SK-N-SH (cell line): Measurements from ENCODE around the gene ACOX2. TPM values are rescaled to one million over a fixed set of nuclear protein-coding genes. Genes with fewer than 3 reads are reported as not detected.

Experiments
- CTCF ChIA-PET: fragments of 300-600, 350-600 bp; formaldehyde crosslinking; extraction: SDS; loops from one replicate; lab custom pipeline; 2021; lab: Yijun Ruan, JAX
- POLR2A ChIA-PET: fragments of 350-600 bp; sonication (Branson Sonifier 250); formaldehyde crosslinking; extraction: SDS; loops from one replicate; lab custom pipeline; 2020; ENCODE audit warnings: antibody characterized with exemption, inconsistent platforms; lab: Yijun Ruan, JAX
- DNase-seq: peaks from one replicate; pipeline ENCODE4 v3.0.0; 2012
- H2AFZ ChIP-seq: fragments of 200-600 bp; sonication (generic); 2 replicates; pipeline ENCODE4 v1.8.1; 2016; ENCODE audit warnings: antibody characterized with exemption, mild to moderate bottlenecking, low read depth
- H3F3A ChIP-seq: fragments of 200-600 bp; sonication (generic); replicated peaks from 2 replicates; pipeline ENCODE3; 2016; ENCODE audit warnings: antibody characterized with exemption, mild to moderate bottlenecking; ENCODE audit not compliant: insufficient read depth
- H3K27ac ChIP-seq, 2 experiments: fragments of 200-500 bp in 1 of 2; fragments of 200-600 bp in 1 of 2; sonication (Bioruptor generic) in 1 of 2; sonication (generic), shearing (Covaris generic) in 1 of 2; 2 replicates each; pipeline versions ENCODE4 v1.5.1 to v1.6.1; 2014 to 2016; ENCODE audit warnings: low read depth in 2 of 2, inconsistent platforms in 1 of 2, low read length in 1 of 2, mild to moderate bottlenecking in 1 of 2, mixed read lengths in 1 of 2
- H3K27me3 ChIP-seq: fragments of 200-600 bp; sonication (generic), shearing (Covaris generic); 2 replicates; pipeline ENCODE4 v1.6.1; 2016; ENCODE audit warnings: mixed run types; ENCODE audit not compliant: insufficient read depth
- H3K36me3 ChIP-seq, 2 experiments: fragments of 200-500 bp in 1 of 2; fragments of 200-600 bp in 1 of 2; sonication (Bioruptor generic) in 1 of 2; sonication (generic) in 1 of 2; replicated peaks in 1 of 2; 2 replicates each; pipeline versions ENCODE3 to v1.5.1; 2014 to 2016; ENCODE audit warnings: low read length in 1 of 2, mild to moderate bottlenecking in 1 of 2; ENCODE audit not compliant: insufficient read depth in 2 of 2, control insufficient read depth in 1 of 2
- H3K4me1 ChIP-seq, 2 experiments: fragments of 200-500 bp in 1 of 2; fragments of 200-600 bp in 1 of 2; sonication (Bioruptor generic) in 1 of 2; sonication (generic), shearing (Covaris generic) in 1 of 2; 2 replicates each; pipeline versions ENCODE4 v1.5.1 to v1.6.1; 2014 to 2016; ENCODE audit warnings: low read depth in 1 of 2, low read length in 1 of 2, mixed run types in 1 of 2; ENCODE audit not compliant: insufficient read depth in 2 of 2, control insufficient read depth in 1 of 2
- H3K4me2 ChIP-seq: fragments of 200-600 bp; sonication (generic), shearing (Covaris generic); 2 replicates; pipeline ENCODE4 v1.6.1; 2017; ENCODE audit warnings: mixed run types
- H3K4me3 ChIP-seq, 2 experiments: fragments of 200-500 bp in 1 of 2; fragments of 200-600 bp in 1 of 2; sonication (Bioruptor generic) in 1 of 2; sonication (generic), shearing (Covaris generic) in 1 of 2; 2 replicates each; pipeline versions ENCODE4 v1.5.1 to v1.8.1; 2014 to 2016; ENCODE audit warnings: low read depth in 2 of 2, inconsistent platforms in 1 of 2, low read length in 1 of 2, mild to moderate bottlenecking in 1 of 2, mixed read lengths in 1 of 2, moderate library complexity in 1 of 2
- H3K79me2 ChIP-seq: fragments of 200-600 bp; sonication (generic); 2 replicates; pipeline ENCODE4 v1.8.1; 2017; ENCODE audit warnings: mild to moderate bottlenecking; ENCODE audit not compliant: insufficient read depth
- H3K9ac ChIP-seq: fragments of 200-600 bp; sonication (generic); 2 replicates; pipeline ENCODE4 v1.6.1; 2017; ENCODE audit warnings: mixed run types
- H3K9me2 ChIP-seq: fragments of 200-600 bp; sonication (generic); 2 replicates; pipeline ENCODE4 v1.6.1; 2017; ENCODE audit warnings: mixed run types
- H3K9me3 ChIP-seq: fragments of 200-600 bp; sonication (generic); 2 replicates; pipeline ENCODE4 v1.6.1; 2017; ENCODE audit warnings: mixed run types, mild to moderate bottlenecking, moderate library complexity
- H4K20me1 ChIP-seq: fragments of 200-600 bp; sonication (generic); 2 replicates; pipeline ENCODE4 v1.6.1; 2017; ENCODE audit warnings: mild to moderate bottlenecking, mixed run types; ENCODE audit not compliant: insufficient read depth
- FOSL2 ChIP-seq: IDR thresholded peaks from 2 replicates; pipeline ENCODE4 v1.4.0; 2012; ENCODE audit warnings: low read depth, mild to moderate bottlenecking, moderate library complexity, borderline replicate concordance
- FOXM1 ChIP-seq: IDR thresholded peaks from 2 replicates; pipeline ENCODE4 v1.4.0; 2012; ENCODE audit warnings: low read depth, mild to moderate bottlenecking
- GATA2 ChIP-seq: sonication (generic); formaldehyde crosslinking; IDR thresholded peaks from 2 replicates; pipeline ENCODE4 v1.5.0; 2020; ENCODE audit warnings: mild to moderate bottlenecking, missing genetic modification reagents
- MXI1 ChIP-seq: IDR thresholded peaks from 2 replicates; pipeline ENCODE4 v1.6.1; 2012; ENCODE audit warnings: mild to moderate bottlenecking, low read depth, low read length, improper control_type of control experiment
- RFX5 ChIP-seq: IDR thresholded peaks from 2 replicates; pipeline ENCODE4 v1.6.1; 2012; ENCODE audit warnings: mild to moderate bottlenecking, improper control_type of control experiment, low read length
- WGBS: methylation state at CpG from one replicate; pipeline ENCODE4 v1.1.6; 2017; ENCODE audit warnings: low lambda C conversion rate; 5-methylcytosine and 5-hydroxymethylcytosine counted together
- polyA plus RNA-seq, 3 experiments: library from polyadenylated mRNA; depleted of rRNA; stranded (reverse); fragments of >200 nt; gene quantifications; 2 replicates each; pipeline ENCODE4 v1.2.3, GENCODE V29; 2012
- TF ChIP-seq, protein P1 (sequence below): fragments of 200-600 bp; sonication (generic); IDR thresholded peaks from 2 replicates; pipeline ENCODE4 v1.6.1; 2017; ENCODE audit warnings: antibody characterized with exemption, mild to moderate bottlenecking, moderate library complexity
- TF ChIP-seq, protein P2 (sequence below): IDR thresholded peaks from 2 replicates; pipeline ENCODE4 v1.4.0; 2012; ENCODE audit warnings: low read depth, borderline replicate concordance

ACOX2 gene
- polyA plus RNA-seq, 1 of the 3 experiments (the other 2 are of a cell fraction), result 9.0 TPM

DNA sequence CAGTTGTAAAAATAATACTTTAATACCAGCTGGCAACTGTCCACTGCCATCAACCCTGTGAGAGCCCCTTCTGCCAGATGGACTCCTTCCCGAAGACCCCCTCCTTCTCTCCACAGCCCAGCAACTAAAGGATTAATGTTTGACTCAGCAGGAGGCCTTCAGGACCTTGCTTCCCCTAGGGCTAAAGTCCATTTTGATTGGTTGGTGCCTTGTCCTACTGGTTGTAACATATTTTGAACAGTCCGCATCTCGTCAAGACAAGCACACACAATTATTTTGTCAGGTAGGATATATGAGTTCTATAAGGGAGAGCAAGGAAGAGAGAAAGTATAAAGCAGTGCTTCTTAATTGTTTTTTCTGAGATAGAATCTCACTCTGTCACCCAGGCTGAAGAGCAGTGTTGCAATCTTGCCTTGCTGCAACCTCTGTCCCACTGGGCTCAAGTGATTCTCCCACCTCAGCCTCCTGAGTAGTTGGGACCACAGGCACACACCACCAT lies 18.6 kb downstream of the ACOX2 start:
- CTCF ChIA-PET, result interaction anchor here (0.8 to 2.2 kb wide), 3 partner anchors 11 to 54 kb away, joined by 3 to 10 read pairs (median 4); no protein-coding TSS in a partner anchor
- no peaks in the 10 kb centered on the region for H3K9me2 ChIP-seq
- H3K79me2 ChIP-seq, result no peaks in the 10 kb centered on the region
- no peaks in the 10 kb centered on the region for H3K27me3 ChIP-seq
- TF ChIP-seq FOXM1, result no peak
- TF ChIP-seq, protein P1, sequence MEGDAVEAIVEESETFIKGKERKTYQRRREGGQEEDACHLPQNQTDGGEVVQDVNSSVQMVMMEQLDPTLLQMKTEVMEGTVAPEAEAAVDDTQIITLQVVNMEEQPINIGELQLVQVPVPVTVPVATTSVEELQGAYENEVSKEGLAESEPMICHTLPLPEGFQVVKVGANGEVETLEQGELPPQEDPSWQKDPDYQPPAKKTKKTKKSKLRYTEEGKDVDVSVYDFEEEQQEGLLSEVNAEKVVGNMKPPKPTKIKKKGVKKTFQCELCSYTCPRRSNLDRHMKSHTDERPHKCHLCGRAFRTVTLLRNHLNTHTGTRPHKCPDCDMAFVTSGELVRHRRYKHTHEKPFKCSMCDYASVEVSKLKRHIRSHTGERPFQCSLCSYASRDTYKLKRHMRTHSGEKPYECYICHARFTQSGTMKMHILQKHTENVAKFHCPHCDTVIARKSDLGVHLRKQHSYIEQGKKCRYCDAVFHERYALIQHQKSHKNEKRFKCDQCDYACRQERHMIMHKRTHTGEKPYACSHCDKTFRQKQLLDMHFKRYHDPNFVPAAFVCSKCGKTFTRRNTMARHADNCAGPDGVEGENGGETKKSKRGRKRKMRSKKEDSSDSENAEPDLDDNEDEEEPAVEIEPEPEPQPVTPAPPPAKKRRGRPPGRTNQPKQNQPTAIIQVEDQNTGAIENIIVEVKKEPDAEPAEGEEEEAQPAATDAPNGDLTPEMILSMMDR, result no peak
- TF ChIP-seq FOSL2, result no peak
- no peak for TF ChIP-seq RFX5
- TF ChIP-seq, protein P2, sequence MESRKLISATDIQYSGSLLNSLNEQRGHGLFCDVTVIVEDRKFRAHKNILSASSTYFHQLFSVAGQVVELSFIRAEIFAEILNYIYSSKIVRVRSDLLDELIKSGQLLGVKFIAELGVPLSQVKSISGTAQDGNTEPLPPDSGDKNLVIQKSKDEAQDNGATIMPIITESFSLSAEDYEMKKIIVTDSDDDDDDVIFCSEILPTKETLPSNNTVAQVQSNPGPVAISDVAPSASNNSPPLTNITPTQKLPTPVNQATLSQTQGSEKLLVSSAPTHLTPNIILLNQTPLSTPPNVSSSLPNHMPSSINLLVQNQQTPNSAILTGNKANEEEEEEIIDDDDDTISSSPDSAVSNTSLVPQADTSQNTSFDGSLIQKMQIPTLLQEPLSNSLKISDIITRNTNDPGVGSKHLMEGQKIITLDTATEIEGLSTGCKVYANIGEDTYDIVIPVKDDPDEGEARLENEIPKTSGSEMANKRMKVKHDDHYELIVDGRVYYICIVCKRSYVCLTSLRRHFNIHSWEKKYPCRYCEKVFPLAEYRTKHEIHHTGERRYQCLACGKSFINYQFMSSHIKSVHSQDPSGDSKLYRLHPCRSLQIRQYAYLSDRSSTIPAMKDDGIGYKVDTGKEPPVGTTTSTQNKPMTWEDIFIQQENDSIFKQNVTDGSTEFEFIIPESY, result no peak
- TF ChIP-seq, all 33 proteins: peak for 0
- 66% methylated on average over 3 of the region's 3 CpGs for WGBS
- POLR2A ChIA-PET, result no interaction called here
- Histone ChIP-seq H3K4me1 (no peaks in the 10 kb centered on the region; a peak in 1 of 4 replicates), H3K27ac (no peak overlapping the region), H3F3A (no peaks in the 10 kb centered on the region), H3K4me3 (no peak overlapping the region), H4K20me1 (no peaks in the 10 kb centered on the region), H3K4me2 (no peak overlapping the region), H3K36me3 (no peaks in the 10 kb centered on the region), H3K9ac (no peak overlapping the region), H2AFZ (no peak overlapping the region), H3K9me3 (no peaks in the 10 kb centered on the region)
- DNase-seq, result no peak

DNA sequence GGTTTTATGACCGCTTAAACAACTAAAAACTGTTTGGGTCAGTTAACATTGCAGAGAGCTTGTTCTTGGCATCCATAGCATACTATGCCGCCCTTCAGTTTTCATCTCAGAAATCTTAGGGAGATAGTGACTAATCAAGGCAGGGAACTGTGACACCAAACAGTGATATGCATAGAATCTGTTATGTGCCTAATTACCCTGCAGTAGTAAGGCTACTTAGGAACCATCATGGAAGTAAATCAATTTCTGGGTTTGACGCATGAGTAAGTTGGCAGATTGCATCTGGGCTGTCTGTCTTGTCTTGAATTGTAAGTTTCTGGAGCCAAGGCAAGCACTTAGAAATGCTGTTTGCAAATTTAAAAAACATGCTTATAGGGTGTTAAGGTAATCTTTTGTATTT lies 22.6 kb downstream of the ACOX2 start:
- H3K27me3 ChIP-seq, result no peaks in the 10 kb centered on the region
- no peaks in the 10 kb centered on the region for H3K79me2 ChIP-seq
- no peak overlapping the region for H3K4me2 ChIP-seq
- H3K9me3 ChIP-seq, result no peaks in the 10 kb centered on the region
- H3K9ac ChIP-seq, result no peak overlapping the region
- H3K9me2 ChIP-seq, result no peaks in the 10 kb centered on the region
- TF ChIP-seq MXI1, result no peak
- TF ChIP-seq GATA2 (CRISPR knock-in tag), result no peak
- H3K27ac ChIP-seq, result no peak overlapping the region
- H2AFZ ChIP-seq, result no peak overlapping the region
- CTCF ChIA-PET, result interaction anchor here (0.6 to 1.2 kb wide), 2 partner anchors 9 to 207 kb away, joined by 3 to 4 read pairs; no protein-coding TSS in a partner anchor
- H3K36me3 ChIP-seq, result no peaks in the 10 kb centered on the region
- H3F3A ChIP-seq, result no peaks in the 10 kb centered on the region
- no peaks in the 10 kb centered on the region for H4K20me1 ChIP-seq
- H3K4me1 ChIP-seq, result no peaks in the 10 kb centered on the region; a peak in 1 of 4 replicates
- H3K4me3 ChIP-seq, result no peak overlapping the region
- POLR2A ChIA-PET, result no interaction called here
- DNase-seq, result no peak
- WGBS, result 78% methylated on average over 3 of the region's 3 CpGs
